ENCODE measurements around the gene CADM2. TPM values are rescaled to one million over a fixed set of nuclear protein-coding genes. Genes with fewer than 3 reads are reported as not detected.
A peak's percentile ranks its signal among the peaks of the same experiment; 100 is the strongest.

The CADM2 gene
- total RNA-seq, 1 donor from 2014 or later, result 2.9 TPM

DNA sequence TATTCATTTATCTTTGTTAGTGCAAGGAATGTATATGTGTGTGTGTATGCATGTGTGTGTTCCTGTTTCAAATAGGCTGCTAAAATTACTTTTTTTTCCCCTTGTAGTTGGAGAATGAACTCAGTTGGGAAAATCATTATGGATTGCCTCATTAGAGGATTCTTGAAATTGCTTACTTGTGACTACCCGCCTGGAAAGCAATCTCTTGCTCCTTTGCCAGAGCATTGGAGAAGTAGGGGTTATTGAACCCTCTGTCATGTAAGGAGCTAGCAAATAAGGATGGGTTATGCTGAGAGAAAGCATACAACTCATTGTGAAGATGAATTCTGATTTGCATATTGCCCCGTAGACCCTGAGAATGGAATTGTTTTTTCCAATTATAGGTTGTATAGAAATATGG, 474.5 kb downstream of the CADM2 start:
- H3K4me1 ChIP-seq (ENCODE audit: insufficient read depth, low read length), result no peaks in the 10 kb centered on the region
- Mint-ChIP-seq H3K9me3 (ENCODE audit: unreplicated experiment) (no peaks in the 10 kb centered on the region), H3K27ac (ENCODE audit: unreplicated experiment) (no peak overlapping the region), H3K4me3 (ENCODE audit: unreplicated experiment) (no peak overlapping the region), H3K36me3 (ENCODE audit: low read depth, unreplicated experiment) (no peaks in the 10 kb centered on the region), H3K4me1 (ENCODE audit: low read depth, unreplicated experiment) (peaks cover 11% of the 10 kb centered on the region), H3K27me3 (ENCODE audit: low read depth, unreplicated experiment) (no peaks in the 10 kb centered on the region)
- H2AFZ ChIP-seq (ENCODE audit: low read depth, low read length), result no peak overlapping the region
- H3K9me3 ChIP-seq (ENCODE audit: insufficient read depth, low read depth, low read length), result no peaks in the 10 kb centered on the region
- H3K9ac ChIP-seq (ENCODE audit: low read length), result no peak overlapping the region
- H3K4me3 ChIP-seq (ENCODE audit: insufficient read depth, low read depth, low read length), result no peak overlapping the region
- H4K20me1 ChIP-seq (ENCODE audit: insufficient read depth, low read length), result no peaks in the 10 kb centered on the region
- FAIRE-seq (no peak), DNase-seq (ENCODE audit: low read depth) (peak; percentile 46)
- no peaks in the 10 kb centered on the region for H3K79me2 ChIP-seq (ENCODE audit: insufficient read depth, low read length)
- no peak for TF ChIP-seq EZH2 (IDR thresholded peaks at IDR 0.05; ENCODE audit: insufficient read depth, low read length)
- H3K36me3 ChIP-seq (ENCODE audit: insufficient read depth, low read length), result no peaks in the 10 kb centered on the region
- no peak overlapping the region for H3K27ac ChIP-seq (ENCODE audit: low read depth, low read length)
- no peaks in the 10 kb centered on the region for H3K27me3 ChIP-seq (ENCODE audit: insufficient read depth, low read length)
- H3K4me2 ChIP-seq (ENCODE audit: low read length), result no peak overlapping the region

- H3K4me3 ChIP-seq (ENCODE audit: insufficient read depth, low read depth, low read length), result no peak overlapping the region
- H3K9me3 Mint-ChIP-seq (ENCODE audit: unreplicated experiment), result no peaks in the 10 kb centered on the region
- no peak overlapping the region for H3K9ac ChIP-seq (ENCODE audit: low read length)
- H3K4me3 Mint-ChIP-seq (ENCODE audit: unreplicated experiment), result no peak overlapping the region
- H2AFZ ChIP-seq (ENCODE audit: low read depth, low read length), result no peak overlapping the region
- H3K27me3 Mint-ChIP-seq (ENCODE audit: low read depth, unreplicated experiment), result no peaks in the 10 kb centered on the region
- no peak overlapping the region for H3K4me2 ChIP-seq (ENCODE audit: low read length)
- H3K27ac Mint-ChIP-seq (ENCODE audit: unreplicated experiment), result no peak overlapping the region
- FAIRE-seq (no peak), DNase-seq (ENCODE audit: low read depth) (no peak)
- no peaks in the 10 kb centered on the region for H3K36me3 ChIP-seq (ENCODE audit: insufficient read depth, low read length)
- H4K20me1 ChIP-seq (ENCODE audit: insufficient read depth, low read length), result no peaks in the 10 kb centered on the region
- no peaks in the 10 kb centered on the region for H3K4me1 Mint-ChIP-seq (ENCODE audit: low read depth, unreplicated experiment)
- no peaks in the 10 kb centered on the region for H3K4me1 ChIP-seq (ENCODE audit: insufficient read depth, low read length)
- no peaks in the 10 kb centered on the region for H3K9me3 ChIP-seq (ENCODE audit: insufficient read depth, low read depth, low read length)
- H3K27me3 ChIP-seq (ENCODE audit: insufficient read depth, low read length), result no peaks in the 10 kb centered on the region
- H3K27ac ChIP-seq (ENCODE audit: low read depth, low read length), result no peak overlapping the region
- no peaks in the 10 kb centered on the region for H3K79me2 ChIP-seq (ENCODE audit: insufficient read depth, low read length)
- no peak for TF ChIP-seq EZH2 (IDR thresholded peaks at IDR 0.05; ENCODE audit: insufficient read depth, low read length)
- TF ChIP-seq CTCF (IDR thresholded peaks at IDR 0.05; ENCODE audit: insufficient read depth, low read depth, low read length), result no peak
- no peaks in the 10 kb centered on the region for H3K36me3 Mint-ChIP-seq (ENCODE audit: low read depth, unreplicated experiment)
These were observed 496.9 kb downstream of the CADM2 start for GRCh38 chr3:85455561-85456200.

- no peak overlapping the region for H3K4me3 ChIP-seq (ENCODE audit: insufficient read depth, low read depth, low read length)
- no peak for FAIRE-seq
- H3K4me1 ChIP-seq (ENCODE audit: insufficient read depth, low read length), result no peaks in the 10 kb centered on the region
- no peaks in the 10 kb centered on the region for H3K36me3 Mint-ChIP-seq (ENCODE audit: low read depth, unreplicated experiment)
- no peaks in the 10 kb centered on the region for H3K27me3 ChIP-seq (ENCODE audit: insufficient read depth, low read length)
- DNase-seq (ENCODE audit: low read depth), result no peak
- TF ChIP-seq CTCF (IDR thresholded peaks at IDR 0.05; ENCODE audit: insufficient read depth, low read depth, low read length) (no peak), EZH2 (IDR thresholded peaks at IDR 0.05; ENCODE audit: insufficient read depth, low read length) (no peak)
- no peaks in the 10 kb centered on the region for H3K79me2 ChIP-seq (ENCODE audit: insufficient read depth, low read length)
- no peaks in the 10 kb centered on the region for H3K9me3 ChIP-seq (ENCODE audit: insufficient read depth, low read depth, low read length)
- H2AFZ ChIP-seq (ENCODE audit: low read depth, low read length), result no peak overlapping the region
- H3K27me3 Mint-ChIP-seq (ENCODE audit: low read depth, unreplicated experiment), result no peaks in the 10 kb centered on the region
- H3K4me1 Mint-ChIP-seq (ENCODE audit: low read depth, unreplicated experiment), result no peaks in the 10 kb centered on the region
- H3K4me3 Mint-ChIP-seq (ENCODE audit: unreplicated experiment), result no peak overlapping the region
- H3K9ac ChIP-seq (ENCODE audit: low read length), result no peak overlapping the region
- H3K27ac Mint-ChIP-seq (ENCODE audit: unreplicated experiment), result no peak overlapping the region
- no peak overlapping the region for H3K4me2 ChIP-seq (ENCODE audit: low read length)
- no peak overlapping the region for H3K27ac ChIP-seq (ENCODE audit: low read depth, low read length)
- H3K9me3 Mint-ChIP-seq (ENCODE audit: unreplicated experiment), result no peaks in the 10 kb centered on the region
- no peaks in the 10 kb centered on the region for H4K20me1 ChIP-seq (ENCODE audit: insufficient read depth, low read length)
- H3K36me3 ChIP-seq (ENCODE audit: insufficient read depth, low read length), result no peaks in the 10 kb centered on the region
These were observed 515.5 kb downstream of the CADM2 start for GRCh38 chr3:85474241-85474640.
